ENCODE results near the gene COL23A1.

The COL23A1 gene

GRCh38 chr5:178214160-178214803 is 375.9 kb downstream of the COL23A1 start:
- Histone ChIP-seq H3K4me3 (ENCODE audit: low read depth in 1 of 2, low read length in 1 of 2) (no peak overlapping the region), H3K9me3 (no peaks in the 10 kb centered on the region), H3K4me1 (ENCODE audit: control insufficient read depth in 1 of 2, insufficient read depth in 1 of 2, low read depth in 1 of 2, low read length in 1 of 2) (peaks cover 42 to 46% of the 10 kb centered on the region in 2 experiments), H3K36me3 (peaks cover 60% of the 10 kb centered on the region), H3K27ac (peak overlapping the region; percentile 82), H3K27me3 (no peaks in the 10 kb centered on the region)
- TF ChIP-seq CTCF (IDR thresholded peaks at IDR 0.05): no peak

GRCh38 chr5:178213748-178214151 is 376.4 kb downstream of the COL23A1 start:
- Histone ChIP-seq H3K4me3 (ENCODE audit: low read depth in 1 of 2, low read length in 1 of 2) (no peak overlapping the region), H3K27me3 (no peaks in the 10 kb centered on the region), H3K9me3 (no peaks in the 10 kb centered on the region), H3K27ac (peak overlapping the region; percentile 82), H3K4me1 (ENCODE audit: control insufficient read depth in 1 of 2, insufficient read depth in 1 of 2, low read depth in 1 of 2, low read length in 1 of 2) (peaks cover 42 to 46% of the 10 kb centered on the region in 2 experiments), H3K36me3 (peaks cover 65% of the 10 kb centered on the region)
- TF ChIP-seq CTCF (IDR thresholded peaks at IDR 0.05): no peak

GRCh38 chr5:178213003-178213461 is 377.2 kb downstream of the COL23A1 start:
- no peaks in the 10 kb centered on the region for H3K9me3 ChIP-seq
- H3K4me1 ChIP-seq (ENCODE audit: control insufficient read depth in 1 of 2, insufficient read depth in 1 of 2, low read depth in 1 of 2, low read length in 1 of 2): peaks cover 42 to 46% of the 10 kb centered on the region in 2 experiments
- peak overlapping the region; percentile 82 for H3K27ac ChIP-seq
- no peak for TF ChIP-seq CTCF (IDR thresholded peaks at IDR 0.05)
- H3K4me3 ChIP-seq (ENCODE audit: low read depth in 1 of 2, low read length in 1 of 2): no peak overlapping the region
- peaks cover 67% of the 10 kb centered on the region for H3K36me3 ChIP-seq
- no peaks in the 10 kb centered on the region for H3K27me3 ChIP-seq

- Histone ChIP-seq H3K4me3 (ENCODE audit: low read depth in 1 of 2, low read length in 1 of 2) (no peak overlapping the region), H3K27ac (peak overlapping the region; percentile 82), H3K4me1 (ENCODE audit: control insufficient read depth in 1 of 2, insufficient read depth in 1 of 2, low read depth in 1 of 2, low read length in 1 of 2) (peaks cover 41 to 45% of the 10 kb centered on the region in 2 experiments), H3K27me3 (no peaks in the 10 kb centered on the region), H3K9me3 (no peaks in the 10 kb centered on the region), H3K36me3 (peaks cover 72% of the 10 kb centered on the region)
- no peak for TF ChIP-seq CTCF (IDR thresholded peaks at IDR 0.05)
Measured at GRCh38 chr5:178212241-178213002, 377.8 kb downstream of the COL23A1 start.

- H3K36me3 ChIP-seq: peaks cover 82% of the 10 kb centered on the region
Measured at GRCh38 chr5:178211095-178212048, 378.8 kb downstream of the COL23A1 start.

More at GRCh38 chr5:178211095-178212048, 378.8 kb downstream of the COL23A1 start:
- Histone ChIP-seq H3K4me3 (ENCODE audit: low read depth in 1 of 2, low read length in 1 of 2) (no peak overlapping the region), H3K27me3 (no peaks in the 10 kb centered on the region), H3K4me1 (ENCODE audit: control insufficient read depth in 1 of 2, insufficient read depth in 1 of 2, low read depth in 1 of 2, low read length in 1 of 2) (peaks cover 34 to 41% of the 10 kb centered on the region in 2 experiments), H3K9me3 (no peaks in the 10 kb centered on the region), H3K27ac (peak overlapping the region; percentile 17)
- TF ChIP-seq CTCF (IDR thresholded peaks at IDR 0.05): no peak

Data from neutrophil (primary cell).